Measurements from ENCODE around the gene SLC25A19.

The SLC25A19 gene

GRCh38 chr17:75238684-75239191, 50.5 kb downstream of the SLC25A19 start:
- peak; percentile 88 for TF ChIP-seq CTCF (IDR thresholded peaks at IDR 0.05; ENCODE audit: borderline replicate concordance, insufficient read depth, low read depth, low read length)
- H3K4me3 ChIP-seq (ENCODE audit: low read depth, low read length) = no peak overlapping the region

GRCh38 chr17:75238020-75238580, 51.1 kb downstream of the SLC25A19 start:
- no peak for TF ChIP-seq CTCF (IDR thresholded peaks at IDR 0.05; ENCODE audit: borderline replicate concordance, insufficient read depth, low read depth, low read length)

GRCh38 chr17:75237100-75238014, 51.9 kb downstream of the SLC25A19 start:
- no peak overlapping the region for H3K4me3 ChIP-seq (ENCODE audit: low read depth, low read length)
- no peak for TF ChIP-seq CTCF (IDR thresholded peaks at IDR 0.05; ENCODE audit: borderline replicate concordance, insufficient read depth, low read depth, low read length)

More at GRCh38 chr17:75238020-75238580, 51.1 kb downstream of the SLC25A19 start:
- no peak overlapping the region for H3K4me3 ChIP-seq (ENCODE audit: low read depth, low read length)

- no peak for TF ChIP-seq CTCF (IDR thresholded peaks at IDR 0.05; ENCODE audit: borderline replicate concordance, insufficient read depth, low read depth, low read length)
Observed at GRCh38 chr17:75232786-75233185, 56.4 kb downstream of the SLC25A19 start.

GRCh38 chr17:75231741-75232464, 57.3 kb downstream of the SLC25A19 start:
- TF ChIP-seq CTCF (IDR thresholded peaks at IDR 0.05; ENCODE audit: borderline replicate concordance, insufficient read depth, low read depth, low read length) = no peak
- H3K4me3 ChIP-seq (ENCODE audit: low read depth, low read length) = no peak overlapping the region

More at GRCh38 chr17:75232786-75233185, 56.4 kb downstream of the SLC25A19 start:
- no peak overlapping the region for H3K4me3 ChIP-seq (ENCODE audit: low read depth, low read length)

GRCh38 chr17:75231071-75231470, 58.2 kb downstream of the SLC25A19 start:
- TF ChIP-seq CTCF (IDR thresholded peaks at IDR 0.05; ENCODE audit: borderline replicate concordance, insufficient read depth, low read depth, low read length) = no peak
- no peak overlapping the region for H3K4me3 ChIP-seq (ENCODE audit: low read depth, low read length)
